Measurements from ENCODE around the gene TSPAN4.

The TSPAN4 gene

GRCh38 chr11:895331-896110 lies 52.9 kb downstream of the TSPAN4 start:
- no peak for TF ChIP-seq CTCF (IDR thresholded peaks at IDR 0.05; ENCODE audit: insufficient read depth, low read length)
- no peak for TF ChIP-seq POLR2AphosphoS5 (IDR thresholded peaks at IDR 0.05; ENCODE audit: low read depth)
- TF ChIP-seq SPI1 (IDR thresholded peaks at IDR 0.05; ENCODE audit: borderline replicate concordance, low read depth) = no peak
- no peak for TF ChIP-seq REST (IDR thresholded peaks at IDR 0.05; ENCODE audit: insufficient replicate concordance, low read depth)
- TF ChIP-seq GABPA (IDR thresholded peaks at IDR 0.05; ENCODE audit: low read depth) = no peak
- no peak for DNase-seq (ENCODE audit: low read depth in 1 of 2, low spot score in 1 of 2)
- Histone ChIP-seq H3K27me3 (ENCODE audit: insufficient read depth, poor library complexity, severe bottlenecking) (no peaks in the 10 kb centered on the region), H3K4me3 (replicated peaks; ENCODE audit: insufficient read depth, low read length) (no peak overlapping the region), H3K27ac (replicated peaks) (no peak overlapping the region)

GRCh38 chr11:897253-898142 lies 54.8 kb downstream of the TSPAN4 start:
- DNase-seq (ENCODE audit: low read depth in 1 of 2, low spot score in 1 of 2) = no peak
- Histone ChIP-seq H3K4me3 (replicated peaks; ENCODE audit: insufficient read depth, low read length) (no peak overlapping the region), H3K27me3 (ENCODE audit: insufficient read depth, poor library complexity, severe bottlenecking) (no peaks in the 10 kb centered on the region), H3K27ac (replicated peaks) (no peak overlapping the region)
- TF ChIP-seq CTCF (IDR thresholded peaks at IDR 0.05; ENCODE audit: insufficient read depth, low read length) (no peak), REST (IDR thresholded peaks at IDR 0.05; ENCODE audit: insufficient replicate concordance, low read depth) (no peak), SPI1 (IDR thresholded peaks at IDR 0.05; ENCODE audit: borderline replicate concordance, low read depth) (no peak)

- no peaks in the 10 kb centered on the region for H3K27me3 ChIP-seq (ENCODE audit: insufficient read depth, poor library complexity, severe bottlenecking)
- no peak for TF ChIP-seq REST (IDR thresholded peaks at IDR 0.05; ENCODE audit: insufficient replicate concordance, low read depth)
- no peak for TF ChIP-seq SPI1 (IDR thresholded peaks at IDR 0.05; ENCODE audit: borderline replicate concordance, low read depth)
- TF ChIP-seq GABPA (IDR thresholded peaks at IDR 0.05; ENCODE audit: low read depth) = no peak
- peak; percentile 13 for TF ChIP-seq CTCF (IDR thresholded peaks at IDR 0.05; ENCODE audit: insufficient read depth, low read length)
- no peak for TF ChIP-seq POLR2AphosphoS5 (IDR thresholded peaks at IDR 0.05; ENCODE audit: low read depth)
- DNase-seq (ENCODE audit: low read depth in 1 of 2, low spot score in 1 of 2) = peak in 1 of 2 experiments; percentile 18
- no peak overlapping the region for H3K27ac ChIP-seq (replicated peaks)
- H3K4me3 ChIP-seq (replicated peaks; ENCODE audit: insufficient read depth, low read length) = no peak overlapping the region
Observed at GRCh38 chr11:898143-898511, 55.5 kb downstream of the TSPAN4 start.
